ENCODE results near the gene CHN2. TPM values are rescaled to one million over a fixed set of nuclear protein-coding genes. Genes with fewer than 3 reads are reported as not detected.

The CHN2 gene
- total and polyA plus RNA-seq, 8 donors: 8.2 to 32.9 (median 24.0) TPM

GRCh38 chr7:29454899-29455451 lies 260.4 kb downstream of the CHN2 start:
- WGBS, 2 donors: 87 to 96% methylated on average over 5 of the region's 5 CpGs
- Histone ChIP-seq H3K4me3 (no peak overlapping the region), H3K9me3 (no peaks in the 10 kb centered on the region), H3K36me3 (no peaks in the 10 kb centered on the region), H3K27ac (no peak overlapping the region), H3K4me1 (no peaks in the 10 kb centered on the region), H3K27me3 (no peaks in the 10 kb centered on the region)
- TF ChIP-seq CTCF (IDR thresholded peaks at IDR 0.05): no peak
- DNase-seq (no peak), FAIRE-seq (no peak), ATAC-seq (no peak)
- intact Hi-C loops (cut with DNase I): no loop called here

DNA sequence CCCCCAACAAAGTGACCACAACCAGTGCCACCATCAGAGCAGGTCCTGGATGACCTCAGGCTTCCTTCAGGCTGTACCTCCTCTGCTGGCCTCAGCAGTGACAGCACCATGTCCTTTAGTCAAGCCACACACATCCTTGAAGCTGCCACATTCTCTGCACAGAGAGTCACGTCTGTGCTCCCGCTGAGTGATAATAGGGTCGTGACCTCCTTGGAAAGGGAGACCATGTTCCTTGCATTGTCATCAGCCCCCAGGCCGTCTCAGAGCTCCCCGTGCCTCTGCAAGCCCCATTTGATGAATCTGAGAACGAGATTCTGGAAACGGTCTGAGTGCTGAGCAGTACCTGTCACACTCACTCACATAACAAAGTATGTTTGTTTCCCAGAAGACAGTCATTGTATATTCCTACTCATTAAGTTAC lies 262.6 kb downstream of the CHN2 start:
- Histone ChIP-seq H3K4me1 (no peaks in the 10 kb centered on the region), H3K36me3 (no peaks in the 10 kb centered on the region), H3K9me3 (no peaks in the 10 kb centered on the region), H3K27me3 (no peaks in the 10 kb centered on the region), H3K27ac (no peak overlapping the region), H3K4me3 (no peak overlapping the region)
- intact Hi-C loops (cut with DNase I): no loop called here
- ATAC-seq (no peak), FAIRE-seq (no peak), DNase-seq (no peak)
- no peak for TF ChIP-seq CTCF (IDR thresholded peaks at IDR 0.05)
- 82 to 88% methylated on average over 7 of the region's 7 CpGs for WGBS, 2 donors

GRCh38 chr7:29457565-29458011 lies 263.0 kb downstream of the CHN2 start:
- Histone ChIP-seq H3K36me3 (no peaks in the 10 kb centered on the region), H3K4me1 (no peaks in the 10 kb centered on the region), H3K4me3 (no peak overlapping the region), H3K9me3 (no peaks in the 10 kb centered on the region), H3K27me3 (no peaks in the 10 kb centered on the region), H3K27ac (no peak overlapping the region)
- no peak for TF ChIP-seq CTCF (IDR thresholded peaks at IDR 0.05)
- intact Hi-C loops (cut with DNase I): no loop called here
- no peak for ATAC-seq
- 78 to 83% methylated on average over 7 of the region's 7 CpGs for WGBS, 2 donors
- no peak for DNase-seq
- FAIRE-seq: no peak

- WGBS, 2 donors: 80 to 89% methylated on average over 7 of the region's 7 CpGs
- Histone ChIP-seq H3K36me3 (no peaks in the 10 kb centered on the region), H3K27ac (no peak overlapping the region), H3K27me3 (no peaks in the 10 kb centered on the region), H3K9me3 (no peaks in the 10 kb centered on the region), H3K4me1 (no peaks in the 10 kb centered on the region), H3K4me3 (no peak overlapping the region)
- ATAC-seq: no peak
- FAIRE-seq: no peak
- intact Hi-C loops (cut with DNase I): no loop called here
- no peak for TF ChIP-seq CTCF (IDR thresholded peaks at IDR 0.05)
- DNase-seq: no peak
These were observed 264.4 kb downstream of the CHN2 start for GRCh38 chr7:29458933-29459332.

DNA sequence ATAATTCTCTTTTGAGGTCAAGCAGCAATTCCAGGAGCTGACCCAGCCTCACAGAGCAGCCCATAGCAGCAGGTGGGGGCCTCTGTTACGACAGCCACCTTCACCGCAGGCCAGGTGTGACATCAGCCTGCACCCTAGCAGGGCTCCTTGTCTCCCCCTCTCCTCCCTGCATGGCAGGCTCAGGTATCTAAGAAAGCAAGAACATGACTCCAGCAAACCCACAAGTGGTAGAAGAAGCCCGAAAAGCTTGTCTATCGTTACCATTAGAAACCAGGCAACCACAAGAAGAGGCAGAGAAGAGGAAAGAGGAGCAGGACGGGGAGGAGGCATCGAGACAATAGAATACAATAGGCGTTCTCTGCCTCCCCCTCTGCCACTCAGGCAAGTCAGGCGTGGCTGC lies 265.0 kb downstream of the CHN2 start:
- WGBS, 2 donors: 96 to 99% methylated on average over 8 of the region's 8 CpGs
- Histone ChIP-seq H3K9me3 (no peaks in the 10 kb centered on the region), H3K27ac (no peak overlapping the region), H3K27me3 (no peaks in the 10 kb centered on the region), H3K36me3 (no peaks in the 10 kb centered on the region), H3K4me3 (no peak overlapping the region), H3K4me1 (no peaks in the 10 kb centered on the region)
- no peak for FAIRE-seq
- no peak for ATAC-seq
- DNase-seq: no peak
- TF ChIP-seq CTCF (IDR thresholded peaks at IDR 0.05): no peak
- intact Hi-C loops (cut with DNase I): no loop called here
